HepG2 (cell line): Measurements from ENCODE around the gene ATRAID. TPM values are rescaled to one million over a fixed set of nuclear protein-coding genes. Genes with fewer than 3 reads are reported as not detected.

Experiments used
- ARID5B ChIP-seq: IDR thresholded peaks from 2 replicates; pipeline ENCODE4 v1.4.0; 2020; ENCODE audit warnings: mild to moderate bottlenecking, missing genetic modification reagents
- BORCS8-MEF2B ChIP-seq: sonication (generic); formaldehyde crosslinking; IDR thresholded peaks from 2 replicates; pipeline ENCODE4 v1.8.0; 2022; ENCODE audit warnings: mild to moderate bottlenecking, missing genetic modification reagents
- BRCA1 ChIP-seq: sonication (generic); formaldehyde crosslinking; IDR thresholded peaks from 2 replicates; pipeline ENCODE4 v1.4.0; 2020; ENCODE audit warnings: missing genetic modification reagents
- CC2D1A ChIP-seq: sonication (generic); formaldehyde crosslinking; IDR thresholded peaks from 2 replicates; pipeline ENCODE4 v1.8.1; 2023; ENCODE audit warnings: mild to moderate bottlenecking, missing genetic modification reagents
- CHCHD3 ChIP-seq: sonication (generic); formaldehyde crosslinking; IDR thresholded peaks from 2 replicates; pipeline ENCODE4 v1.8.0; 2022; ENCODE audit warnings: mild to moderate bottlenecking, missing genetic modification reagents, moderate library complexity
- FOXP4 ChIP-seq: sonication (generic); formaldehyde crosslinking; IDR thresholded peaks from 2 replicates; pipeline ENCODE4 v1.4.0; 2020; ENCODE audit warnings: missing genetic modification reagents
- IKZF1 ChIP-seq: fragments of 450-650 bp; IDR thresholded peaks from 2 replicates; pipeline ENCODE4 v1.7.1; 2016
- LBX2 ChIP-seq: sonication (generic); formaldehyde crosslinking; IDR thresholded peaks from 2 replicates; pipeline ENCODE4 v1.5.0; 2020; ENCODE audit warnings: missing genetic modification reagents, mild to moderate bottlenecking, borderline replicate concordance
- NFKBIZ ChIP-seq: IDR thresholded peaks from 2 replicates; pipeline ENCODE4 v1.6.1; 2018; ENCODE audit warnings: missing genetic modification reagents, missing compliant biosample characterization
- NR2C2 ChIP-seq: sonication (generic); formaldehyde crosslinking; IDR thresholded peaks from 2 replicates; pipeline ENCODE4 v1.4.0; 2020; ENCODE audit warnings: missing genetic modification reagents, mild to moderate bottlenecking, moderate library complexity, borderline replicate concordance
- PAWR ChIP-seq: sonication (generic); formaldehyde crosslinking; IDR thresholded peaks from 2 replicates; pipeline ENCODE4 v1.4.0; 2020; ENCODE audit warnings: missing genetic modification reagents, mild to moderate bottlenecking, borderline replicate concordance
- REXO4 ChIP-seq: sonication (generic); formaldehyde crosslinking; IDR thresholded peaks from 2 replicates; pipeline ENCODE4 v1.8.0; 2022; ENCODE audit warnings: missing genetic modification reagents, mild to moderate bottlenecking, borderline replicate concordance
- SALL1 ChIP-seq: sonication (generic); formaldehyde crosslinking; IDR thresholded peaks from 2 replicates; pipeline ENCODE4 v1.8.0; 2022; ENCODE audit warnings: mild to moderate bottlenecking, missing genetic modification reagents
- SAP130 ChIP-seq: IDR thresholded peaks from 2 replicates; pipeline ENCODE4 v1.6.1; 2016; ENCODE audit warnings: low read depth
- SRSF1 ChIP-seq: fragments of 200-400 bp; formaldehyde crosslinking; optimal IDR thresholded peaks from 2 replicates; pipeline ENCODE3; 2017; ENCODE audit warnings: mild to moderate bottlenecking, low read depth, low read length, moderate library complexity
- TBP ChIP-seq: sonication (generic); formaldehyde crosslinking; IDR thresholded peaks from 2 replicates; pipeline ENCODE4 v1.5.0; 2020; ENCODE audit warnings: missing genetic modification reagents
- ZBTB21 ChIP-seq: sonication (generic); formaldehyde crosslinking; IDR thresholded peaks from 2 replicates; pipeline ENCODE4 v1.4.0; 2020; ENCODE audit warnings: missing genetic modification reagents
- ZKSCAN1 ChIP-seq: fragments of 150-350 bp; IDR thresholded peaks from 2 replicates; pipeline ENCODE4 v1.6.1; 2014; ENCODE audit warnings: low read length
- ZMAT3 ChIP-seq: sonication (generic); formaldehyde crosslinking; conservative IDR thresholded peaks from 2 replicates; pipeline ENCODE4 v1.7.0; 2021; ENCODE audit warnings: missing genetic modification reagents
- ZNF234 ChIP-seq: sonication (generic); formaldehyde crosslinking; conservative IDR thresholded peaks from 2 replicates; pipeline ENCODE4 v1.5.1; 2020; ENCODE audit warnings: mild to moderate bottlenecking, missing genetic modification reagents
- ZNF235 ChIP-seq: sonication (generic); formaldehyde crosslinking; IDR thresholded peaks from 2 replicates; pipeline ENCODE4 v1.8.1; 2023; ENCODE audit warnings: mild to moderate bottlenecking, missing genetic modification reagents, borderline replicate concordance
- ZNF253 ChIP-seq: sonication (generic); formaldehyde crosslinking; IDR thresholded peaks from 2 replicates; pipeline ENCODE4 v1.8.0; 2022; ENCODE audit warnings: mild to moderate bottlenecking, missing genetic modification reagents, borderline replicate concordance
- ZNF292 ChIP-seq: sonication (generic); formaldehyde crosslinking; IDR thresholded peaks from 2 replicates; pipeline ENCODE4 v1.8.1; 2022; ENCODE audit warnings: mild to moderate bottlenecking, low read depth, missing genetic modification reagents, borderline replicate concordance
- ZNF296 ChIP-seq: sonication (generic); formaldehyde crosslinking; conservative IDR thresholded peaks from 2 replicates; pipeline ENCODE4 v1.5.0; 2020; ENCODE audit warnings: mild to moderate bottlenecking, missing genetic modification reagents
- polyA plus RNA-seq, 8 experiments: library from polyadenylated mRNA; depleted of rRNA in 3 of 8; stranded (reverse) in 7 of 8; unstranded in 1 of 8; fragments of >200 nt; fragmentation: Illumina TruSeq in 4 of 8; extraction: Trizol in 4 of 8; gene quantifications; 2 replicates each; pipeline versions ENCODE4 v1.2.1 to v1.2.3, GENCODE V29; 2011 to 2016; ENCODE audit warnings: low read depth in 4 of 8, missing spikeins in 1 of 8, mixed read lengths in 1 of 8; ENCODE audit not compliant: insufficient read depth in 1 of 8
- total RNA-seq, 5 experiments: library from RNA; depleted of rRNA; stranded (reverse); fragments of >200 nt; fragmentation: Illumina TruSeq; extraction: Trizol; gene quantifications; 2 replicates each; pipeline ENCODE4 v1.2.3, GENCODE V29; 2016; ENCODE audit warnings: low read depth in 1 of 5

Gene ATRAID
- total and polyA plus RNA-seq, 2 of the 13 experiments (the other 11 are each of a cell fraction or from before 2014, with no cell fraction given): 207 to 382 TPM

- no peak for TF ChIP-seq IKZF1
- peak; percentile 18; the same call in 1 of the 2 replicates for TF ChIP-seq ZBTB21 (CRISPR knock-in tag)
- TF ChIP-seq SAP130: no peak; the same call in none of the 2 replicates
- no peak for TF ChIP-seq TBP
- TF ChIP-seq FOXP4: peak; percentile 66
- no peak for TF ChIP-seq PAWR (CRISPR knock-in tag)
- no peak for TF ChIP-seq ZNF235 (CRISPR knock-in tag)
- no peak for TF ChIP-seq NR2C2
- no peak for TF ChIP-seq SRSF1
- TF ChIP-seq ZNF292 (CRISPR knock-in tag): no peak
- TF ChIP-seq ZNF296 (CRISPR knock-in tag): no peak
- no peak for TF ChIP-seq REXO4 (CRISPR knock-in tag)
- no peak for TF ChIP-seq LBX2 (CRISPR knock-in tag)
- TF ChIP-seq ZNF234: no peak
- TF ChIP-seq NFKBIZ (CRISPR knock-in tag): no peak
- no peak for TF ChIP-seq ZMAT3 (CRISPR knock-in tag)
- no peak for TF ChIP-seq BORCS8-MEF2B (CRISPR knock-in tag)
- peak; percentile 71 for TF ChIP-seq SALL1
- TF ChIP-seq ARID5B (CRISPR knock-in tag): peak; percentile 58
- no peak for TF ChIP-seq CHCHD3
- TF ChIP-seq ZNF253 (CRISPR knock-in tag): no peak
- no peak for TF ChIP-seq CC2D1A
- no peak for TF ChIP-seq BRCA1 (CRISPR knock-in tag)
- no peak for TF ChIP-seq ZKSCAN1
These were observed 32.4 kb upstream of the ATRAID start (continued) for GRCh38 chr2:27179344-27180000.
